AG04450 (cell line): ENCODE results near the gene EVL. TPM values are rescaled to one million over a fixed set of nuclear protein-coding genes. Genes with fewer than 3 reads are reported as not detected.

ENCODE experiments used
- CTCF ChIA-PET: fragments of 300-600, 350-600 bp; formaldehyde crosslinking; extraction: SDS; loops from one replicate; lab custom pipeline; 2022; ENCODE audit warnings: antibody characterized with exemption, inconsistent platforms; lab: Charles Lee
- POLR2A ChIA-PET: fragments of 350-600 bp; formaldehyde crosslinking; extraction: SDS; loops from one replicate; lab custom pipeline; 2021; ENCODE audit warnings: antibody characterized with exemption, inconsistent platforms; lab: Yijun Ruan, JAX
- DNase-seq: peaks from one replicate; pipeline ENCODE4 v3.0.0-alpha.2; 2011; ENCODE audit warnings: low read depth, low spot score
- H3K27ac ChIP-seq: one replicate; pipeline ENCODE4 v1.5.1; 2012; ENCODE audit warnings: low read depth, low read length, control low read depth
- H3K27me3 ChIP-seq: one replicate; pipeline ENCODE4 v1.6.0; 2012; ENCODE audit warnings: low read length; ENCODE audit not compliant: control insufficient read depth, insufficient read depth
- H3K4me3 ChIP-seq: 2 replicates; pipeline ENCODE4 v1.5.1; 2011; ENCODE audit warnings: mild to moderate bottlenecking, low read depth, low read length, control low read depth
- H3K9me3 ChIP-seq: 2 replicates; pipeline ENCODE4 v1.5.1; 2012; ENCODE audit warnings: low read length; ENCODE audit not compliant: control insufficient read depth, insufficient read depth
- polyA plus RNA-seq: library from polyadenylated mRNA; depleted of rRNA; stranded (reverse); fragments of >200 nt; gene quantifications from 2 replicates; pipeline ENCODE4 v1.2.3, GENCODE V29; 2011
- TF ChIP-seq, protein P1 (sequence below): IDR thresholded peaks from 2 replicates; pipeline ENCODE4 v1.5.1; 2011; ENCODE audit warnings: low read depth, low read length, control low read depth, inconsistent platforms

Gene EVL
- polyA plus RNA-seq, 1 experiment, result 36.5 TPM

DNA sequence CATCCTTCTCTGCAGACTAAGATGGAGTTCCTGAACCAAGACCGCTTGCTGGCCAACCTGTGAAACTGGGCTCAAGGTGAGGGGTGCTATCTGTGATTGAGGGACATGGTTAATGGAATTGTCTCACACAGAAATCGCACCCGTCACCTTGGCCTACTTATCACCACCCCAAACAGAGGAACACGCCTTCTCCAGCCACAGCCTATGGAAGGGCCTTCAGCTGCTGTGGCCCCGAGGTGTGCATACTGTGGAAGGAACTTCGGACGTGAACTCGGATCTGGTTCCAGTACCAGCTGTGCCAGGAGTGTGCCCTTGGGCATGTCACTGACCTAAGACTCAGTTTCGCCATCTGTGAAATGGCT, 44.4 kb downstream of the EVL start:
- H3K9me3 ChIP-seq, result no peaks in the 10 kb centered on the region
- CTCF ChIA-PET, result interaction anchor here (2.3 to 5.2 kb wide), 4 partner anchors 76 to 136 kb away, joined by 9 to 137 read pairs (median 12); no protein-coding TSS in a partner anchor

DNA sequence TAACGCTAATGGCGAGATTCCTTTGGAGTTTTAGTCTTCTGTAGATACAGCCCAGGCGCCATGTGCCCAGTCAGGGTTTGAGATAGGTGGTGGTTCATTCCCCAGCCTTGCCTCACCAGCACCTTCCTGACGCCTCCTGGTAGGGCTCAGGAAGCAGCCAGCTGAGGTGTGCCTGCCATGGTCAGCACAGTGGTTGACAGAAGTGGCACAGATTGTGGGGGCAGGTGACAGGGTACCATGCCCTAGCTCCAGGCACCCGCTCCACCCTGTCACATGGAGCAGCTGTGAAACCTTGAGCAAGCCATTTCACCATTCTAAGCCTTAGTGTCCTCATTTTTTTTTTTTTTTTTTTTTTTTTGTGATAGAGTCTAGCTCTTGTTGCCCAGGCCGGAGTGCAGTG, 45.6 kb downstream of the EVL start:
- Histone ChIP-seq H3K4me3 (no peak overlapping the region), H3K27ac (no peak overlapping the region), H3K27me3 (no peaks in the 10 kb centered on the region), H3K9me3 (no peaks in the 10 kb centered on the region)
- no peak for DNase-seq
- POLR2A ChIA-PET, result interaction anchor here (0.6 kb wide), 1 partner anchor 118 kb away, joined by 7 read pairs; no protein-coding TSS in a partner anchor
- CTCF ChIA-PET, result interaction anchor here (0.6 to 5.2 kb wide), 3 partner anchors 104 to 138 kb away, joined by 3 to 137 read pairs (median 4); no protein-coding TSS in a partner anchor
- TF ChIP-seq, protein P1, sequence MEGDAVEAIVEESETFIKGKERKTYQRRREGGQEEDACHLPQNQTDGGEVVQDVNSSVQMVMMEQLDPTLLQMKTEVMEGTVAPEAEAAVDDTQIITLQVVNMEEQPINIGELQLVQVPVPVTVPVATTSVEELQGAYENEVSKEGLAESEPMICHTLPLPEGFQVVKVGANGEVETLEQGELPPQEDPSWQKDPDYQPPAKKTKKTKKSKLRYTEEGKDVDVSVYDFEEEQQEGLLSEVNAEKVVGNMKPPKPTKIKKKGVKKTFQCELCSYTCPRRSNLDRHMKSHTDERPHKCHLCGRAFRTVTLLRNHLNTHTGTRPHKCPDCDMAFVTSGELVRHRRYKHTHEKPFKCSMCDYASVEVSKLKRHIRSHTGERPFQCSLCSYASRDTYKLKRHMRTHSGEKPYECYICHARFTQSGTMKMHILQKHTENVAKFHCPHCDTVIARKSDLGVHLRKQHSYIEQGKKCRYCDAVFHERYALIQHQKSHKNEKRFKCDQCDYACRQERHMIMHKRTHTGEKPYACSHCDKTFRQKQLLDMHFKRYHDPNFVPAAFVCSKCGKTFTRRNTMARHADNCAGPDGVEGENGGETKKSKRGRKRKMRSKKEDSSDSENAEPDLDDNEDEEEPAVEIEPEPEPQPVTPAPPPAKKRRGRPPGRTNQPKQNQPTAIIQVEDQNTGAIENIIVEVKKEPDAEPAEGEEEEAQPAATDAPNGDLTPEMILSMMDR, result no peak

More for the DNA sequence above, 44.4 kb downstream of the EVL start:
- POLR2A ChIA-PET, result no interaction called here
- DNase-seq, result no peak
- TF ChIP-seq, protein P1, result no peak
- Histone ChIP-seq H3K4me3 (no peak overlapping the region), H3K27me3 (no peaks in the 10 kb centered on the region), H3K27ac (no peak overlapping the region)

DNA sequence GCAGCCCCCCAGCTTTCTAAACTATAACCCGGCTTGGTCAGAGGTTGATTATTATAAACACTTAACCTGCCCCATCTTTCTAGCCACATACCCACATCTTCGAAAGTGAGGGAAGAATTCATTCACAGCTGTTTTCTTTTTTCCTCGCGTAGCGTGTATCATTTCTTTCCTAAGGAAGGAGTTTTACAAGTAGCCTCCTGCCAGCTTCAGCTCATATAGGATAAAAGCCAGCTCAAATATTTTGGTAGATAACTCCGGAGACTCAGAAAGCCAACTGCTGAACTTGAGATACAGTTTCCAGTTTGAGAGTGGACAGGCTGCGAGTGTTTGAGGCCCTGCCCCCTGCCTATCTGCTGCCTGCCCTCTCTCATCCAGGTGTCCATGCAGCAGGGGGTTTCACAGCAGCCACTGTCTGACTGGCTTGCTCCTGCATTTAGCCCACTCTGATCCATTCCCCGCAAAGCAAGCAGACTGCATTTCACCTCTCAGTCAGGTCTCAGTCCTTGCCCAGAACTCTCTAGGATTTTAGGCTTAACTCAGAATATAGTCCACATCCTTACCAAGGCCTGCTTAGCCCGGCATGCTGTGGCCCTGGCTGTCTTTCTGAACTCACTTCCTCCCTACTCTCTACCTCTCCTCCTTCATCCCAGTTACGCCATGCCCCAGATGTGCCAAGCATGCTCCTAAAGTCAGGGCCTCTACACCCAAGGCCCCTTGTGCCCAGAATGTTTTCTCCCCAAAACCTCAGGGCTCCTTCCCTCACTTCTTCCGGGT, 46.9 kb downstream of the EVL start:
- Histone ChIP-seq H3K27me3 (no peaks in the 10 kb centered on the region), H3K27ac (no peak overlapping the region), H3K4me3 (no peak overlapping the region), H3K9me3 (no peaks in the 10 kb centered on the region)
- TF ChIP-seq, protein P1, result no peak
- CTCF ChIA-PET, result interaction anchor here (5.2 kb wide), 1 partner anchor 129 kb away, joined by 137 read pairs; no protein-coding TSS in a partner anchor
- no peak for DNase-seq
- POLR2A ChIA-PET, result no interaction called here

DNA sequence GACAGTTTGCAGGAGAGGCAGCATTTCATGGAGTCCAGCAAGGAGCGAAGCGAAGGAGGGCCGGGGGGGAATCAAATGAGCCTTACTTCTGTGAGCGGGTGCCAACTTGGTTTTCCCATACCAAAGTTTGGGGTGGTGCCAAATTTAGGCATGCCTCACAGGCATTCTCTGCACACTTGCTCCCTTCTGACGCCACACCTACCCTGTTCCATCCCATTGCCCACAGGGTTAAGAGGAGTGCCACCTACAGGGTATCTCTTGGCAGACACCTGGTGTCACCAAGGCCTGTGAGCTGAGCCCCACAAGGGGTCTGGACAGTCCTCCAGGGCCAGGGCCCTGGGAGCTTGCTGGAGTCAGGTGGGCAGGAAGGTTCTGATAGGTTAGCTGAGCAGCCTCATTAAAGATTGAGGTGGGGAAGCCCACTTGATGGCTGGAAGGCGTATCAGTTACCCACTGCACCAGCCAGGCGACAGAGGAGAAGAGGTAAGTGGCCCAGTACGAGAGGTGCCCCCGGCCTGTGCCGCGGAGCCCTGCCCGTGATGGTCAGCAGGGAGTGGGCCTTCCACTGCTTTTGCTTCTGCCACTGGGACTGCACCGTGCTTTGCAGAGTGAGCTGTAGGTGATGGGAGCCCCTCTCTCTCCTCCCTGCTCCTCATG, 49.0 kb downstream of the EVL start:
- Histone ChIP-seq H3K27ac (no peak overlapping the region), H3K9me3 (no peaks in the 10 kb centered on the region), H3K4me3 (no peak overlapping the region), H3K27me3 (no peaks in the 10 kb centered on the region)
- POLR2A ChIA-PET, result interaction anchor here (1.0 kb wide), 1 partner anchor 9 kb away, joined by 3 read pairs; no protein-coding TSS in a partner anchor
- no peak for DNase-seq
- CTCF ChIA-PET, result interaction anchor here (0.5 kb wide), 1 partner anchor 9 kb away, joined by 4 read pairs; no protein-coding TSS in a partner anchor
- TF ChIP-seq, protein P1, result no peak
